Stomach (tissue), 4 donors: Measurements from ENCODE around the gene RCBTB2.

Experiments used
- CTCF ChIP-seq, 7 experiments: fragments of 450-650 bp in 4 of 7; fragments of 200-600 bp in 3 of 7; sonication (generic) in 3 of 7; IDR thresholded peaks; one replicate each; pipeline ENCODE4 v1.5.1; 2016 to 2019; ENCODE audit warnings: antibody characterized with exemption in 7 of 7, control low read depth in 2 of 7, mild to moderate bottlenecking in 1 of 7
- POLR2A ChIP-seq, 4 donors: fragments of 450-650 bp; IDR thresholded peaks; one replicate each; pipeline ENCODE4 v1.6.1; 2016; ENCODE audit warnings: antibody characterized with exemption in 4 of 4, control low read depth in 2 of 4, mild to moderate bottlenecking in 1 of 4, moderate library complexity in 1 of 4

- TF ChIP-seq CTCF (IDR thresholded peaks at IDR 0.05), result no peak
- no peak for TF ChIP-seq POLR2A (IDR thresholded peaks at IDR 0.05)
Measured at GRCh38 chr13:48488995-48489394, 43.9 kb downstream of the RCBTB2 start.
